GM18870 (cell line): Measurements from ENCODE around the gene ZFR2.

Source experiments
- ATAC-seq: cut with Tn5 transposase; IDR thresholded peaks from one replicate; pipeline ENCODE4 v1.9.1; 2021; ENCODE audit warnings: moderate library complexity; ENCODE audit not compliant: unreplicated experiment

The ZFR2 gene

DNA sequence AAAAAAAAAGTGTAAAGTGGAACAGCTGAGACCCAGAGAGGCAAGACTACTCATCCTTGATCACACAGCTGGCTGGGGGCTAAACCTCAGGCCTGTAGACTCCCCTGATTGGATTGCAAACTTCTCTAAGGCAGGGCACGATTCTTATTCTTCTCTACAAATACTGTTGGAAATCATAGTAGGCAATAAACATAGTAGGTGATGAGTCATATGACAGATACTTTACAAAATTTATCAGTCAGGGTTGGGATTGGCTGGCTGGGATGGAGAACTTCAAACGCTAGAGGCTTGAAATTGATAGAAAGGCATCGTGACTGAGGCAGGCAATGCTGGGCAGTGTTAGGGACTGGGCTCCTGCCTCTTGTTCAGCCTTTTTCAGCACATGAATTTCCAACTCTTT lies 76.7 kb downstream of the ZFR2 start:
- ATAC-seq = no peak

- ATAC-seq = no peak
Observed at GRCh38 chr19:3790941-3791340, 77.9 kb downstream of the ZFR2 start.

DNA sequence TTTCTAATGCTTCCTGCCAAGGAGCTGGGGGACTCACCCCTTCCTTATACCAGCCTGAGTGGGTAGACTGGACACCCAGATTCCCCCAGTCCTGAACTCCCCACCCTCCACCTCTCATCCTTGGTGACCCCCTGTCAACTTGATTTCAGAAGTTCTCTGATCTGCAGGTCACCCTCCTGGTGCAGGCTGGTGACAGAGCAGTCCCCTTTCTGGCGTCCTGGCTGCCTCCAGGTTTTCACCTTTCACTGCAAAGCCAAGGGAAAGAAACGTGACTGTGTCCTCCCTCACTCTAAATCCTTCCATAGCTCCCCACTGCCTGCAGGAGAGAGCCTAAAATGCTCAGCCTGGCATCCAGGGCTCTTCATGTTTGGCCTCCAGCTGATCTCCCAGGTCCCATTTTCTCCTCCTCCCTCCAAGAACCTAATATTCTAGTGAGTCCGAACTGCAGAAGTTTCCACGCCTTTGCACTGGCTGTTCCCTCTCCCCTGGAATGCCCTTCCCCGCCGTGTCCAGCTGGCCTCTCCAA lies 78.6 kb downstream of the ZFR2 start:
- no peak for ATAC-seq

DNA sequence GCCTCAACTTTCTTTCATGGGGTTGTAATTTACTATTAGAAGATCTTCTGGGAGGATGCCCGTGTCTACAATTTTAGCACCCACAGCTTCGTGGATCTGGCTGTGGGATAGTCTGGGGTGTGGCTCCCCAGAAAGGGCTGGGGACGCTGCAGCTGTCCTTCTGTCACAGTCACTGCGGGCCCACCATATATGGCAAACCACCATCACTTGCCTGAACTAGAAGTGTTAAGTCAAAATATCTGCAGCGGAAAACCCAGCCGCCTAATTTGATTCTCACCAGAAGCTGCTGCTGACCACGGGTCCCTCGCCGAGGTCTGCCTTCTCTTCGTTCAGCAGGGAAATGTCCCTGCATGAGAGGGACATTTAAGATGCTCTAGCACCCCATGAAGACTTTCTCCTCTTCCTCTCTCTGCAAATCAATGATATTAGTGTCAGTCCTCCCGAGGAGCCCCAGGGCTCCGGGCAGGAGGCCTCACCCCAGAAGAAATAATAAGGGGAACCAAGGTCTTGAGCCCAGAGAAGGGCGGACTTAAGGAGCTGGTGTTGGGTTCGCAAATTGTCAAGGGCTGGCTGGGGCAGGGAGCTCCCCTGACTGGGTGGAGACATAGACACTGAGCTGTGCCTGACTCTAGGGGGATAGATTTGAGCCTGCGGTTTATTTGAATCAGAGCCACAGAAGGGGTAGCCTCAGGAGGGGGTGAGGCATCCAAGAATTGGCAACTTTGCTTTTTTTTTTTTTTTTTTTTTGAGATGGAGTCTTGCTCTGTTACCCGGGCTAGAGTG lies 79.7 kb downstream of the ZFR2 start:
- ATAC-seq = no peak

DNA sequence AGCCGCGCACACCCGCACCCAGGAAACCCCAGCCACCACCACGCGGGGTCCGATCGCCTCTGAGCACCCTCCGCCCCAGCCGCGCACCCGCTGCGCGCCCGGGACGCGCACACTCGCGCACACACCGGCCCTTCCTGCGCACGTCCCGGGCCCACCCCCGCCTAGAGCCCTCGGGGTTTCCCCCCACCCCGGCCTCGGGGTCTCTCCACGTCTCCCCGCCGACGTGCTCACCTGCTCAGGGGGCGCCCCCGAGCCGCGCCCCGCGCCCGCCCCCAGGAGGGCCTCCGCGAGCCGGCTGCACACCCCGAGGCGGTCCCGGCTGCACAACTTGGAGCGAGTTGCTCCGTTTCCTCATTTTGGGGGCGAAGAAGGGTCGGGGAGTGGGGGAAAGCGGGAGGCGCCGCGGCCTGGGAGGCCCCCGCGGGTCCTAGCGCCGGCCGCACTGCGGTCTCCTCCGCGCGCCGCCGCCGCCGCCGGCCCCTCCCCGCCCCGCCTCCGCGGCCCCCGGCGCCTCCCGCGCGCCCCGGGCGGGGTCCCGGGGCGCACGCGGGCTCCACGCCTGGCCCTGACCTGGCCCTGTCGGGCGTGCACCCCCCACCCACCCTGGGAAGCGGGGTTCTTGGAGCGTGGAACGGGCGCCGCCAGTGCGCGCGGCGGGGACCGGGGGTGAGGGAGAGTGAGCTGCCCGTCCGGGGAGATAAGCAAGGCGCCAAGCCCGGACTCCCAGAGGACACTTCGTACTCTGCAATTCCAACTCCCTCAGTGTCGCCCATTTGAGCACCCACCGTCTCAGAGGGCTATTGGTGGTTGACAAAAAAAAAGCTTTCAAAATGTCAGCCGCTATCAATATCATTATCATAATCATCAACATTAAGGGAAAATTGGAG lies 82.7 kb downstream of the ZFR2 start, which contains the start of gene MATK:
MATK (minus strand) TSS at position 444 of the 887 bp plus-strand sequence. CDS start 1,246 bp downstream, outside the sequence.
- no peak for ATAC-seq

- ATAC-seq = no peak
Observed at GRCh38 chr19:3785451-3785937, 83.3 kb downstream of the ZFR2 start.

DNA sequence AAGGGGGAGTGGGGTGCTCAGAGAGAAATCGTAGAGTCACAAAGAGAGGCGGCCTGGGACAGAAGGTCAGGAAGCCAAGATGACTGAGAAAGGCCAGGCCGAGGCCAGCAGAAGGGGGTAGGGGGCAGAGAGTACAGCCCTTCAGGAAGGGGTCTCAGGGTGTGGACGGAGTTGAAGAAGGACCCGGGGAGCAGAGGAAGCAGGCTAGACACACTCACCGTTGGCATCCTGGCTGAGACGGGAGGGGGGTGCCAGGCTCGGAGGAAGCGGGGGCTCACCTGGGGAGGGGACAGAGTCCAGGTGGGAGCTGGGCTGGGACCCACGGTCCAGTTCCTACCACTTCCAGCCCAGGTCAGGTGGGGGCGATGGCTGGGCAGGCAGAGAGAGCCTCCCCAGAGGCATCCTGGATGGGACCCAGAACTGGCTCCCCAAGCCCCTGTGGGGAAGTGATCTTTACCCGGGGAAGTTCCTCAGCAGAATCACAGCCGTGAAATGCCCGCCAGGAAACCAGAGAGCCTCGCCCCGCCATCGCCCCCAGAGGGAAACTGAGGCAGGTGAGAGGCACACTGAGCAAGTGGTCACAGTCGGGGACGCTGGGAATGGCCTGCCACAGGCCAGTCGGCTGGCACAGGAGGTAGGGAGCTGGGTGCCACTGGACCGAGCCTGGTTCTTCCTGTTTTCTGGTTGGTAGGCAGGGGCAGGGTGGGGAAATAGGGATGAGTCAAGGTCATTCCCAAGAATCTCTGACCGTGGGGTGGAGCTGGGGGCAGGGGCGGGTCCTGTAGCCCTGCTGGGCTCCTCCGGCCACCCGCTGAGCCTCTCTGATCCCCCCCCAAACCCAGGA lies 84.0 kb downstream of the ZFR2 start:
- ATAC-seq = no peak

DNA sequence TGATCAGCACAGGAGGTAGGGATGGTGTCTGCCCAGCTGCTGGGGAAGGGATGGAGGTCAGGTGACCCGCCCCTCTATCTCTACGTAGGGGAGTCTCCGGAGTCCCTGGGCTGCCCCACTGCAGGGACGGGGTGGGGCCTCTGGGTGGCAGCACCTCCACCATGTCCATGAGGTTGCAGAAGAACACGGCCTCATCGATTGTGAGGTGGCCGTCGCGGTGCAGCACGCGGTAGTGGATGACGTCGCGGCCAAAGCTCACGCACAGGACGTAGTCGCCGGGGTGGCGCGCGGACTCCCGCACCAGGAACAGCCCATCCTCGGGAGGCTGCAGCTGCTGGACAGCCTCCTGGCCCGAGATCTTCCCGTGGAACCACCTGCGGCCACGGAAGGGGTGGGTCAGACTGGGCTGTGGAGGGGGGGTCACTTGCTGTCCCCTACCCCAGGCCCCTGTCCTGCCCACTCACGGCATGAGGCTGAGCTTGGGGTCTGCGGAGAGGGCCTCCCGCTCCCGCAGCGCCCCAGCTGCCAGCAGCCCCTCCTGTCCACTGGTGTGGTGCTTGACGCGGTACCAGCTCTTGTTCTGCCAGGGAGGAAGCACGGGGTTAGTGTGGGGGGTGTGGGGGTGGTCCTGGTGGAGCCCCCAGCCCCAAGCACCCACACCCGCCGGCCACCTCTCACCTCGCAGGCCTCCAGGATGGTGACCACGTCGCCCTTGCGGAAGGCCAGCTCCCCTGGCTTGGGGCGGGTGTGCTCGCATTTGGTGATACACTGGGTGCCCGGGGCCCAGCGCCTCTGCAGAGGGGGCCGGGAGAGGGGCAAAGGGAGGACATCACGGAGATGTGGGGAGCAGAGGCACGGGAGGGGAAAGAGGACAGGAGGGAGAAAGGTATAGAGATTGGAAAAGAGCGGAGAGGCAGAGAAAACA lies 84.9 kb downstream of the ZFR2 start:
- ATAC-seq = no peak

DNA sequence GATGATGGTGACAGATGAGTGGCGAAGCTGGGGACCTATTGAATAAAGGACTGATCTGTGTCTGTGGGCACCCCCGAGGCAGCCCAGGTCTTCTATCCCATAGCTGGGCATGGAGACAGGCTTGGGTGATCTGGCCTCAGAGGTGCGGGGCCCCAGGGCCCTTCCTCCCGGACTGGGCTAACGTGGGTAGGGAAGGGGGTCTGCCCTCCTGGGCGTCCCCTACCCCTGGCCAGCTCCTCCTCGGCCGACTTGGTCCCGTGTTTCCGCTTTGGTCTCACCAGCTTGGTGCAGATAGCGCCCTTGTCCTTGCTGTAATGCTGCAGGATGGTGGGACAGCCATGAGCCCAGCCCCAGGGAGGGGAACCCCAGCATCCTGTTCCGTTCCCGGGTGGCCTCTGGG lies 85.9 kb downstream of the ZFR2 start:
- no peak for ATAC-seq

- no peak for ATAC-seq
Observed at GRCh38 chr19:3782330-3782729, 86.5 kb downstream of the ZFR2 start.

DNA sequence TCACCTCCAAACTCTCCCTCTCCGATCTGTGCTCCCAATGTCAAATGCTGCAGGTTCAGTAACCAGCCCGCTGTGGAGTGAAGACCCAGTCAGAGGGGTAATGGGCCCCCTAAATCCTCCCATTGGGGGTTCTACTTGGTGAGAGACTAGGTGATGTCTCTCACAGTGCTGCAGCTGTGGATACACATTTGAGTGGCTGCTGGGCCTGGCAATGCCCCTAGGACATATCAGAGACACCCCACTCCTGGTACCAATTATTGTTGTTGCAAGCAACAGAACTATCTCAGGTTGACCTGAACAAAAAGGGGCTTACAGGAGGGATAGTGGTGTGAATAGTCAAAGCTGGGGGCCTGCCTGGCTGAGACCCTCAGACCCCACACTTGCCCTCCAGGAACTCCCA lies 87.2 kb downstream of the ZFR2 start:
- ATAC-seq = no peak

DNA sequence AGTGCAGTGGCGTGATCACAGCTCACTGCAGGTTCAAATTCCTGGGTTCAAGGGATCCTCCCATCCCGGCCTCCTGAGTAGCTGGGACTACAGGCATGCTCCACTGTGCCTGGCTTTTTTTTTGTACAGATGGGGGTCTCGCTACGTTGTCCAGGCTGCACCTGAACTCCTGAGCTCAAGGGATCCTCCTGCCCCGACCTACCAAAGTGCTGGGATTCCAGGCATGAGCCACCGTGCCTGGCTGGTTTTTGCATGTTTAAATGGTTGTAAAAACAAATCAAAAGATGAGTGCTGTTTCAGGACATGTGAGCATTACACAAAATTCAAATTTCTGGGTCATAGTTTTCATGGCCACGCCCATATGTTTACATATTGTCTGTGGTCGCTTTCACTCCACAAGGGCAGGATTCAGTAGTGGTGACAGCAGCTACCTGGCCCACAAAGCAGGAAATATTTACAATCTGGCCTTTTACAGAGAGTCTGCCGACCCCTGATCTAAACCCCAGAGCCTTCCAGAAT lies 88.0 kb downstream of the ZFR2 start:
- ATAC-seq = no peak

GRCh38 chr19:3778899-3779723 lies 89.7 kb downstream of the ZFR2 start:
- no peak for ATAC-seq

- no peak for ATAC-seq
Observed at GRCh38 chr19:3778104-3778867, 90.6 kb downstream of the ZFR2 start.

GRCh38 chr19:3776479-3777040 lies 92.3 kb downstream of the ZFR2 start:
- ATAC-seq = no peak

DNA sequence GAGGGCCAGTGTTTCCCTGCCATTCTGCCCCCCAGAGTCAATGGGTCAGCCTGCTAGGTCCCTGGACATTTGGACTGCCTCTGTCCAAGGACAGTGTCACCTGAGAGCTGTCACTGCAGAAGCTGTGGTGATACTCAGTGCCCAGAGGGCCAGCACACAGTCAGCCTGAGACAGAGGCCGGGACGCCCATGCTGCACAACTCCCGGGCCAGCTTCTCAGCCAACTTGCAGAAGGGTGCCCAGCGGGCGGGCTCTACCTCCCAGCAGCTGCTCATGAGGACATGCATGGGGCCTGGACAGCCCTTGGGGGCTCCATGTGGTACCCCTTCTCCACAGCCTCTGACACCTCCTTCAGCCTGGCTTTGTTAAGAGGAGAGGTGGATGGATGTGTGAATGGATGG lies 93.0 kb downstream of the ZFR2 start:
- no peak for ATAC-seq

GRCh38 chr19:3775374-3775711 lies 93.5 kb downstream of the ZFR2 start:
- no peak for ATAC-seq
